AG09309 (cell line): Measurements from ENCODE around the gene GLT8D1.

Experiments
- DNase-seq: peaks from one replicate; pipeline ENCODE4 v3.0.0-alpha.2; 2010; ENCODE audit warnings: low read depth
- H3K4me3 ChIP-seq: 2 replicates; pipeline ENCODE4 v1.5.1; 2011; ENCODE audit warnings: mild to moderate bottlenecking, low read depth, low read length, moderate library complexity; ENCODE audit not compliant: control insufficient read depth
- CTCF ChIP-seq: IDR thresholded peaks from 2 replicates; pipeline ENCODE4 v1.5.1; 2011; ENCODE audit warnings: mild to moderate bottlenecking, low read depth, low read length, inconsistent platforms; ENCODE audit not compliant: insufficient read depth, control insufficient read depth; ENCODE audit errors: missing control alignments

The GLT8D1 gene

GRCh38 chr3:52671676-52672075, 33.9 kb downstream of the GLT8D1 start:
- no peak overlapping the region for H3K4me3 ChIP-seq
- DNase-seq = no peak
- TF ChIP-seq CTCF = no peak

GRCh38 chr3:52670621-52671521, 34.7 kb downstream of the GLT8D1 start:
- H3K4me3 ChIP-seq = no peak overlapping the region
- no peak for TF ChIP-seq CTCF
- peak; percentile 100 for DNase-seq

GRCh38 chr3:52663098-52663497, 42.5 kb downstream of the GLT8D1 start:
- no peak for DNase-seq
- H3K4me3 ChIP-seq = no peak overlapping the region
- TF ChIP-seq CTCF = no peak

GRCh38 chr3:52660046-52660445, 45.5 kb downstream of the GLT8D1 start:
- no peak for DNase-seq
- no peak for TF ChIP-seq CTCF
- no peak overlapping the region for H3K4me3 ChIP-seq

GRCh38 chr3:52655895-52656294, 49.7 kb downstream of the GLT8D1 start:
- DNase-seq = no peak
- no peak for TF ChIP-seq CTCF
- H3K4me3 ChIP-seq = no peak overlapping the region

GRCh38 chr3:52651592-52651991, 54.0 kb downstream of the GLT8D1 start:
- TF ChIP-seq CTCF = no peak
- H3K4me3 ChIP-seq = no peak overlapping the region
- no peak for DNase-seq
